ENCODE results near the gene CD44. TPM values are rescaled to one million over a fixed set of nuclear protein-coding genes. Genes with fewer than 3 reads are reported as not detected.

Gene CD44
- total RNA-seq, 1 donor from 2014 or later, result 613 TPM

- no peaks in the 10 kb centered on the region for H3K27me3 ChIP-seq (ENCODE audit: low read depth)
- no peak for ATAC-seq
- no peak for DNase-seq
- no peaks in the 10 kb centered on the region for H3K36me3 ChIP-seq
- no peak for TF ChIP-seq CTCF (IDR thresholded peaks at IDR 0.05)
- peaks cover 23% of the 10 kb centered on the region for H3K4me1 ChIP-seq
- no peak overlapping the region for H3K27ac ChIP-seq
- intact Hi-C loops (cut with DNase I), result no loop called here
- H3K4me3 ChIP-seq, result no peak overlapping the region
- H3K9me3 ChIP-seq, result no peaks in the 10 kb centered on the region
Measured at GRCh38 chr11:35109041-35109440, 29.9 kb upstream of the CD44 start.

GRCh38 chr11:35109827-35110226 is 29.1 kb upstream of the CD44 start:
- DNase-seq (no peak), ATAC-seq (no peak)
- Histone ChIP-seq H3K4me3 (no peak overlapping the region), H3K4me1 (peaks cover 23% of the 10 kb centered on the region), H3K9me3 (no peaks in the 10 kb centered on the region), H3K27me3 (ENCODE audit: low read depth) (no peaks in the 10 kb centered on the region), H3K36me3 (no peaks in the 10 kb centered on the region), H3K27ac (no peak overlapping the region)
- no peak for TF ChIP-seq CTCF (IDR thresholded peaks at IDR 0.05)
- intact Hi-C loops (cut with DNase I), result no loop called here

GRCh38 chr11:35111161-35112055 is 27.6 kb upstream of the CD44 start:
- ATAC-seq (peak; percentile 17 to 22), DNase-seq (no peak)

GRCh38 chr11:35112056-35112845 is 26.7 kb upstream of the CD44 start:
- Histone ChIP-seq H3K4me3 (no peak overlapping the region), H3K27me3 (ENCODE audit: low read depth) (no peaks in the 10 kb centered on the region), H3K9me3 (no peaks in the 10 kb centered on the region), H3K4me1 (peaks cover 17% of the 10 kb centered on the region), H3K36me3 (no peaks in the 10 kb centered on the region), H3K27ac (peak overlapping the region; percentile 46)
- intact Hi-C loops (cut with DNase I), result no loop called here
- DNase-seq (no peak), ATAC-seq (peak in 1 of 2 donors; percentile 58)
- no peak for TF ChIP-seq CTCF (IDR thresholded peaks at IDR 0.05)

More at GRCh38 chr11:35111161-35112055, 27.6 kb upstream of the CD44 start:
- Histone ChIP-seq H3K4me3 (no peak overlapping the region), H3K36me3 (no peaks in the 10 kb centered on the region), H3K4me1 (peaks cover 23% of the 10 kb centered on the region), H3K9me3 (no peaks in the 10 kb centered on the region), H3K27me3 (ENCODE audit: low read depth) (no peaks in the 10 kb centered on the region), H3K27ac (peak overlapping the region; percentile 46)
- intact Hi-C loops (cut with DNase I), result no loop called here
- no peak for TF ChIP-seq CTCF (IDR thresholded peaks at IDR 0.05)

GRCh38 chr11:35112846-35113105 is 26.2 kb upstream of the CD44 start:
- Histone ChIP-seq H3K4me3 (no peak overlapping the region), H3K9me3 (no peaks in the 10 kb centered on the region), H3K27me3 (ENCODE audit: low read depth) (no peaks in the 10 kb centered on the region), H3K27ac (no peak overlapping the region), H3K36me3 (no peaks in the 10 kb centered on the region), H3K4me1 (peaks cover 17% of the 10 kb centered on the region)
- intact Hi-C loops (cut with DNase I), result no loop called here
- DNase-seq (no peak), ATAC-seq (no peak)
- TF ChIP-seq CTCF (IDR thresholded peaks at IDR 0.05), result no peak
